ENCODE data around the gene CREB3L2. TPM values are rescaled to one million over a fixed set of nuclear protein-coding genes. Genes with fewer than 3 reads are reported as not detected.
"Not testable (repeated sequence)": the region's sequence is repeated elsewhere in the genome, so short reads cannot be mapped to it uniquely, and the experiment has no call there.

Gene CREB3L2
- polyA plus RNA-seq, 3 donors, result 6.9 to 12.9 (median 11.9) TPM

DNA sequence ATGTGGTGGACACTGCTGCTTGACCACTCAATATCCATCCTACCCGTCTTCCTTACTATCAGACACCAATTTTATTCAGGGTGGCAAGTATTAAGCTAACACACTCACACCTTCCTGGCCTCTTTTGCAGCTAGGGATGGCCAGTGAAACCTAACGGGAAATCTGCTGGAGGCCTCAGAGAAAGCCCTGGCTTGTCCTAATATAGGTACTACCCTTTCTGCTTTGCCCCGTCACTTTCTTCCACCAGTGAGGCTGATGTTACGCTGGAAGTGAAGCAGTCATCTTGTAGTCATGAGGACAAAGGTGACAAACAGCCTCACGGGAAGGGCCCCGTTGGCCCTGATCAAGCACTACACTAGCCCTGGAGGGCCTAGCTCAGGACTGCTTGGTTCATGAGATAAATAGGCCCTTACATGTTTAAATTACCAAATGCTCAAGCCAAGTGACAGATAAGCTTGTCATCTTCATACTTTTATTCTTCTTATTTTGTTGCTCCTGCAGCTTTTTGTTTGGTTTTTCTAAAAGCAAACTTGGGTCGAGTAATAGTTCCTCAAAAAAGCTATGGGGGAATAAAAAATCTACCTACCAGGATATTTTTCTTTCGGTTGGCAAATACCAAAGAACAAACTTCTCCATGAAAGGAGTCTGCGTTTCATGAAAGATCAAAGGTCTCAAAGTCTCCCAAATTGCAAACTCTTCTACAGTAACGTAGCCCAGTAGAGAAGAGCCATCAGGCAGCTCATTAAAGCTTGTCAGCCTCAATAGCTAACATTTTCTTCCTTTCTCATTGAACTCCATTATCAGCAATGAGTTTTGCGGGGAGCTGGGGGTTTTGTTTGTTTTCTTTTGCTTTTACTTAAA lies 17.5 kb downstream of the CREB3L2 start:
- Histone ChIP-seq H3K27me3 (ENCODE audit: control insufficient read depth in 2 of 2, insufficient read depth in 2 of 2, low read length in 2 of 2) (no peaks in the 10 kb centered on the region), H4K20me1 (ENCODE audit: insufficient read depth, low read length) (peaks cover 24% of the 10 kb centered on the region), H3K4me2 (replicated peaks; ENCODE audit: extremely low read depth, low read length, poor library complexity, severe bottlenecking) (no peak overlapping the region), H2AFZ (ENCODE audit: insufficient read depth, low read depth, low read length, poor library complexity, severe bottlenecking) (no peak overlapping the region), H3K9me3 (replicated peaks in 1 of 2; ENCODE audit: control insufficient read depth in 1 of 2, insufficient read depth in 1 of 2, low read length in 2 of 2) (peaks cover 18 to 23% of the 10 kb centered on the region in 2 donors), H3K36me3 (replicated peaks in 1 of 2; ENCODE audit: control insufficient read depth in 1 of 2, insufficient read depth in 2 of 2, low read length in 2 of 2) (peaks cover 0 to 26% of the 10 kb centered on the region in 2 donors), H3K9ac (ENCODE audit: insufficient read depth, low read length, poor library complexity, severe bottlenecking) (no peak overlapping the region), H3K4me3 (replicated peaks in 1 of 3; ENCODE audit: low read depth in 2 of 3, low read length in 3 of 3) (no peak overlapping the region), H3K27ac (ENCODE audit: low read depth in 1 of 2, low read length in 2 of 2) (no peak overlapping the region), H3K79me2 (ENCODE audit: insufficient read depth, low read length) (peaks cover 77% of the 10 kb centered on the region), H3K4me1 (ENCODE audit: control insufficient read depth in 1 of 2, insufficient read depth in 2 of 2, low read length in 2 of 2) (peaks cover 6 to 9% of the 10 kb centered on the region in 2 donors)
- Mint-ChIP-seq H3K9me3 (peaks cover 14 to 25% (median 17%) of the 10 kb centered on the region in 7 donors), H3K4me3 (no peak overlapping the region), H3K27ac (peak overlapping the region in 2 of 7 donors; percentile 31 to 32), H3K4me1 (peaks cover 35% of the 10 kb centered on the region), H3K27me3 (ENCODE audit: low read depth in 3 of 3) (peaks cover 0 to 3% (median 0%) of the 10 kb centered on the region in 3 donors), H3K36me3 (peaks cover 37 to 42% of the 10 kb centered on the region in 2 donors)
- 100% methylated on average over 7 of the region's 11 CpGs for WGBS (ENCODE audit: insufficient coverage)
- intact Hi-C loops (cut with micrococcal nuclease), result no loop called here
- DNase-seq, result no peak
- TF ChIP-seq, protein P1, sequence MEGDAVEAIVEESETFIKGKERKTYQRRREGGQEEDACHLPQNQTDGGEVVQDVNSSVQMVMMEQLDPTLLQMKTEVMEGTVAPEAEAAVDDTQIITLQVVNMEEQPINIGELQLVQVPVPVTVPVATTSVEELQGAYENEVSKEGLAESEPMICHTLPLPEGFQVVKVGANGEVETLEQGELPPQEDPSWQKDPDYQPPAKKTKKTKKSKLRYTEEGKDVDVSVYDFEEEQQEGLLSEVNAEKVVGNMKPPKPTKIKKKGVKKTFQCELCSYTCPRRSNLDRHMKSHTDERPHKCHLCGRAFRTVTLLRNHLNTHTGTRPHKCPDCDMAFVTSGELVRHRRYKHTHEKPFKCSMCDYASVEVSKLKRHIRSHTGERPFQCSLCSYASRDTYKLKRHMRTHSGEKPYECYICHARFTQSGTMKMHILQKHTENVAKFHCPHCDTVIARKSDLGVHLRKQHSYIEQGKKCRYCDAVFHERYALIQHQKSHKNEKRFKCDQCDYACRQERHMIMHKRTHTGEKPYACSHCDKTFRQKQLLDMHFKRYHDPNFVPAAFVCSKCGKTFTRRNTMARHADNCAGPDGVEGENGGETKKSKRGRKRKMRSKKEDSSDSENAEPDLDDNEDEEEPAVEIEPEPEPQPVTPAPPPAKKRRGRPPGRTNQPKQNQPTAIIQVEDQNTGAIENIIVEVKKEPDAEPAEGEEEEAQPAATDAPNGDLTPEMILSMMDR (IDR thresholded peaks at IDR 0.05), result no peak

DNA sequence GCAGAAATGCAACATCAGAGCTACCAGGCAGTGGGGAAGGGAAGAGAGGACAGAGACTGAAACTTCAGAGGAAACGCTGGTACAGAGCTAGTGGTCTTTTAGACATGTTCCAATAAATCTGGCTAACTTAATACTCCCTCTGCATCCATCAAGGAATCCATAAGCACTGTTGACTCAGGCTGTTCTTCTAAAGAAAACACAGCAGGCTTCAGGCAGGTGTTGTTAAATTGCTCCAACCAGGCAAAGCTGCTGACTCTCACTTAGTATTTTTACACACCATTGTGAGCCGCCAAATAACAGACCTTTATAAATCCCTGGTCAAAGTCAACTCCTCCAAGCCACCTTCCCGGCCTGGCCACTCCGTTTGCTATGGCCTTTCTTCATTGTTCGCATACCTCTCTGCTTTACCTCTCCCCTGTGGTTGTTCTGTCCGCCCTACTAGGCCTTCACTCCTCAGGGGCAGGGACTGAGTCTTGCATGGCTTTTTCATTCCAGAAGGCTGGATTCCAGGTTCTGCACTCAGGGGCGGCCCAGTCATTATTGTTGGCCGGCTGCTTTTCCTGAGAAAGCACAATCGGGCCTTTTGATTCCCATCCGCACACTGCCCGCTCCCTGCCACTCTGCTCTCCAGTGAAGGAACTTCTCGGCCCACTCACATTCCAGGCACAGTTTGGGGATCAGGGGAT lies 18.4 kb downstream of the CREB3L2 start:
- Histone ChIP-seq H2AFZ (ENCODE audit: insufficient read depth, low read depth, low read length, poor library complexity, severe bottlenecking) (no peak overlapping the region), H3K27ac (ENCODE audit: low read depth in 1 of 2, low read length in 2 of 2) (no peak overlapping the region), H3K4me3 (replicated peaks in 1 of 3; ENCODE audit: low read depth in 2 of 3, low read length in 3 of 3) (no peak overlapping the region), H3K4me2 (replicated peaks; ENCODE audit: extremely low read depth, low read length, poor library complexity, severe bottlenecking) (no peak overlapping the region), H4K20me1 (ENCODE audit: insufficient read depth, low read length) (peaks cover 19% of the 10 kb centered on the region), H3K9ac (ENCODE audit: insufficient read depth, low read length, poor library complexity, severe bottlenecking) (no peak overlapping the region), H3K36me3 (replicated peaks in 1 of 2; ENCODE audit: control insufficient read depth in 1 of 2, insufficient read depth in 2 of 2, low read length in 2 of 2) (peaks cover 0 to 26% of the 10 kb centered on the region in 2 donors), H3K4me1 (ENCODE audit: control insufficient read depth in 1 of 2, insufficient read depth in 2 of 2, low read length in 2 of 2) (peaks cover 9 to 10% of the 10 kb centered on the region in 2 donors), H3K79me2 (ENCODE audit: insufficient read depth, low read length) (peaks cover 77% of the 10 kb centered on the region), H3K9me3 (replicated peaks in 1 of 2; ENCODE audit: control insufficient read depth in 1 of 2, insufficient read depth in 1 of 2, low read length in 2 of 2) (peaks cover 18 to 23% of the 10 kb centered on the region in 2 donors), H3K27me3 (ENCODE audit: control insufficient read depth in 2 of 2, insufficient read depth in 2 of 2, low read length in 2 of 2) (no peaks in the 10 kb centered on the region)
- Mint-ChIP-seq H3K9me3 (peaks cover 14 to 25% (median 17%) of the 10 kb centered on the region in 7 donors), H3K36me3 (peaks cover 37 to 42% of the 10 kb centered on the region in 2 donors), H3K27ac (peak overlapping the region in 4 of 7 donors; percentile 22 to 53 (median 44)), H3K4me3 (no peak overlapping the region), H3K27me3 (ENCODE audit: low read depth in 3 of 3) (peaks cover 0 to 3% (median 0%) of the 10 kb centered on the region in 3 donors), H3K4me1 (peaks cover 42% of the 10 kb centered on the region)
- 97% methylated on average over 11 of the region's 12 CpGs for whole genome bisulfite sequencing (ENCODE audit: insufficient coverage)
- intact Hi-C loops (cut with micrococcal nuclease), result no loop called here
- no peak for DNase-seq
- TF ChIP-seq, protein P1 (IDR thresholded peaks at IDR 0.05), result no peak

DNA sequence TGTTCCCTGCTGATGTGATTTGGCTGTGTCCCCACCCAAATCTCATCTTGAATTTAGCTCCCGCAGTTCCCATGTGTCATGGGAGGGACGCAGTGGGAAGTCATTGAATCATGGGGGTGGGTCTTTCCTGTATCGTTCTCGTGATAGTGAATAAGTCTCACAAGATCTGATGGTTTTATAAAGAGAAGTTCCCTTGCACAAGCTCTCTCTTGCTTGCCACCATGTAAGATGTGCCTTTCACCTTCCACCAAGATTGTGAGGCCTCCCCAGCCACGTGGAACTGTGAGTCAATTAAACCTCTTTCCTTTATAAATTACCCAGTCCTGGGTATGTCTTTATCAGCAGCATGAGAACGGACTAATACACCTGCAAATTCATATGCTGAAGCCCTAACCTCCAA lies 19.5 kb downstream of the CREB3L2 start:
- intact Hi-C loops (cut with micrococcal nuclease); H3K27me3 ChIP-seq (ENCODE audit: control insufficient read depth in 2 of 2, insufficient read depth in 2 of 2, low read length in 2 of 2); DNase-seq; H3K4me3 Mint-ChIP-seq; H3K27me3 Mint-ChIP-seq (ENCODE audit: low read depth in 3 of 3); H3K27ac ChIP-seq (ENCODE audit: low read depth in 1 of 2, low read length in 2 of 2); H3K4me2 ChIP-seq (replicated peaks; ENCODE audit: extremely low read depth, low read length, poor library complexity, severe bottlenecking); H2AFZ ChIP-seq (ENCODE audit: insufficient read depth, low read depth, low read length, poor library complexity, severe bottlenecking); H3K9ac ChIP-seq (ENCODE audit: insufficient read depth, low read length, poor library complexity, severe bottlenecking); H3K4me1 ChIP-seq (ENCODE audit: control insufficient read depth in 1 of 2, insufficient read depth in 2 of 2, low read length in 2 of 2); H3K4me3 ChIP-seq (replicated peaks in 1 of 3; ENCODE audit: low read depth in 2 of 3, low read length in 3 of 3): not testable (repeated sequence)
- peaks cover 18 to 23% of the 10 kb centered on the region in 2 donors for H3K9me3 ChIP-seq (replicated peaks in 1 of 2; ENCODE audit: control insufficient read depth in 1 of 2, insufficient read depth in 1 of 2, low read length in 2 of 2)
- WGBS (ENCODE audit: insufficient coverage), result 86% methylated on average over 1 of the region's 6 CpGs
- Mint-ChIP-seq H3K36me3 (peaks cover 40 to 42% of the 10 kb centered on the region in 2 donors), H3K9me3 (peaks cover 14 to 25% (median 17%) of the 10 kb centered on the region in 7 donors), H3K27ac (peak overlapping the region in 1 of 7 donors; percentile 5), H3K4me1 (peaks cover 39% of the 10 kb centered on the region)
- H3K79me2 ChIP-seq (ENCODE audit: insufficient read depth, low read length), result peaks cover 78% of the 10 kb centered on the region
- H4K20me1 ChIP-seq (ENCODE audit: insufficient read depth, low read length), result peaks cover 19% of the 10 kb centered on the region
- H3K36me3 ChIP-seq (replicated peaks in 1 of 2; ENCODE audit: control insufficient read depth in 1 of 2, insufficient read depth in 2 of 2, low read length in 2 of 2), result peaks cover 0 to 26% of the 10 kb centered on the region in 2 donors

Measured in CD14-positive monocyte (primary cell).